GM18526 (cell line): ENCODE measurements around the gene BCHE.

Experiments used
- POLR2A ChIP-seq: IDR thresholded peaks from 3 replicates; pipeline ENCODE4 v1.6.1; 2011; ENCODE audit not compliant: insufficient read length; ENCODE audit errors: extremely low read depth

BCHE gene

GRCh38 chr3:165783383-165783782, 53.8 kb downstream of the BCHE start:
- TF ChIP-seq POLR2A: no peak

GRCh38 chr3:165778891-165779290, 58.3 kb downstream of the BCHE start:
- TF ChIP-seq POLR2A: no peak

GRCh38 chr3:165778456-165778855, 58.8 kb downstream of the BCHE start:
- no peak for TF ChIP-seq POLR2A

- TF ChIP-seq POLR2A: no peak
These were observed 61.4 kb downstream of the BCHE start for GRCh38 chr3:165775824-165776223.

GRCh38 chr3:165770781-165771180, 66.4 kb downstream of the BCHE start:
- no peak for TF ChIP-seq POLR2A

GRCh38 chr3:165768680-165769079, 68.5 kb downstream of the BCHE start:
- TF ChIP-seq POLR2A: no peak

GRCh38 chr3:165759041-165759440, 78.2 kb downstream of the BCHE start:
- TF ChIP-seq POLR2A: no peak

- TF ChIP-seq POLR2A: no peak
These were observed 81.7 kb downstream of the BCHE start for GRCh38 chr3:165755571-165755970.

- no peak for TF ChIP-seq POLR2A
These were observed 82.8 kb downstream of the BCHE start for GRCh38 chr3:165754219-165755007.

GRCh38 chr3:165753560-165753959, 83.7 kb downstream of the BCHE start:
- TF ChIP-seq POLR2A: no peak

- no peak for TF ChIP-seq POLR2A
These were observed 85.6 kb downstream of the BCHE start for GRCh38 chr3:165751637-165752036.

GRCh38 chr3:165749821-165750220, 87.4 kb downstream of the BCHE start:
- TF ChIP-seq POLR2A: no peak

- no peak for TF ChIP-seq POLR2A
These were observed 88.0 kb downstream of the BCHE start for GRCh38 chr3:165749241-165749640.

GRCh38 chr3:165748094-165748493, 89.1 kb downstream of the BCHE start:
- no peak for TF ChIP-seq POLR2A

- no peak for TF ChIP-seq POLR2A
These were observed 90.3 kb downstream of the BCHE start for GRCh38 chr3:165746874-165747273.

GRCh38 chr3:165744025-165744424, 93.2 kb downstream of the BCHE start:
- no peak for TF ChIP-seq POLR2A

GRCh38 chr3:165742351-165742750, 94.9 kb downstream of the BCHE start:
- no peak for TF ChIP-seq POLR2A

- no peak for TF ChIP-seq POLR2A
These were observed 107.5 kb downstream of the BCHE start for GRCh38 chr3:165729756-165730155.

GRCh38 chr3:165728924-165729323, 108.3 kb downstream of the BCHE start:
- no peak for TF ChIP-seq POLR2A
